HG02571 (cell line): ENCODE measurements around the gene RBM4.

ENCODE experiments used
- ATAC-seq: cut with Tn5 transposase; IDR thresholded peaks from one replicate; pipeline ENCODE4 v1.9.1; 2021; ENCODE audit warnings: mild to moderate bottlenecking, moderate library complexity; ENCODE audit not compliant: unreplicated experiment

RBM4 gene

DNA sequence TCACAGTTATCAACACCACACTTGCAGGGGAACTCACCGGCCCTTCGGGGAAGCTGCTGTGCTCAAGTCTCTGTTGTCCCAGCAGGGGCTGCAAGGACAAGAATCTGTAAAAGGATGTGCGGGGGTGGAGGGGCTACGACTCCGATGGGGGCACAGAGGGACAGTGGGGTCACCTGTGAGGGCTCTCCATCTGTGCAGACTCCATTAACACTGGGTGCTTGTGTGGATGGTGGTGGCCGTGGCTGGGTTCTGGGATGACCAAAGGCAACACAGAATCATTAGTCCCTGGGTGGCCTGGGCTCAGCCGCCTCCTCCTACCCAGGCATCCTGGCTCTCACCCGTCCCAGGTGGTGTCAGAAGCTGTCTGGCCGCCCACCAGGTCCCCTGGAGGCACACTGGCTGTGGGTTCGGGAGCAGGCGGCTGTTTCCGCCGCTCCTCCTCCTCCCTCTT lies 49.4 kb downstream of the RBM4 start:
- no peak for ATAC-seq

DNA sequence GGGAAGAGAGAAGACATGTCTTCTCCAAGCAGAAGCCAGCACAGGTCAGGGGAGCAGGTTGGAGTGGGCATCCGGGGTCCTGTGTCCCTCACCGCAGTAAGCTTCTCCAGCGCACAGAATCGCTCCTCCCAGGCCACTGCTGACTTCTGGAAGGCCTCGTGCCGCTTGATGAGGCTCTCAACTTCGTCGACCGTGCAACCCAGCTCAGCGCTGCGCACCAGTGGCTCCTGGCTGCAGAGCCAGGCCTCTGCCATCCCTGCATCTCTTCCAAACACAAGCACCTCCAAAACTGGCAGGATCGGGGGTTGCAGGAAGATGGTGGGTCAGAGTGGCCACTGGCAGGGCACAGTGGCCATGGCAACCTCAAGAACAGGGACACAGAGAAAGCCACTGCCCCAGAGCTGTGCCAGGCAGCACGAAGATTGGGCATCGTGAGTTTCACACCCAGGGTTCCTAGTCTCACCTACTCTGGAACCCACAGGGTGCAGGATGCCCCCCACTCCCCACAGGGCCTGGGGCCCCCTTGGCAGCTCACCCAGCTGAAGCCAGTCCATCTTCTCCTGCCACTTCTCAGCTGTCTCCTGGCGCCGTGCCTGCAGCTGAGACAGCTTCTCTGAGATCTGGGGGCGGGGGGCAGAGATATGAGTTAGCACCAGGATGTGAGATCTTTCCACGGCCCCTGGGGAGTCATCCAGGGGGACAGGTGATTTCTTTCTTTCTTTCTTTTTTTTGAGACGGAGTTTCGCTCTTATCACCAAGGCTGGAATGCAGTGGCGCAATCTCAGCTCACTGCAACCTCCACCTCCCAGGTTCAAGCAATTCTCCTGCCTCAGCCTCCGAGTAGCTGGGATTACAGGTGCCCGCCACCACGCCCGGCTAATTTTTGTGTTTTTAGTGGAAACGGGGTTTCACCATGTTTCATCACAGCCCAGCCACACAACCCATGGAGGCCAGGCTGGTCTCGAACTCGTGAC lies 50.3 kb downstream of the RBM4 start:
- no peak for ATAC-seq

DNA sequence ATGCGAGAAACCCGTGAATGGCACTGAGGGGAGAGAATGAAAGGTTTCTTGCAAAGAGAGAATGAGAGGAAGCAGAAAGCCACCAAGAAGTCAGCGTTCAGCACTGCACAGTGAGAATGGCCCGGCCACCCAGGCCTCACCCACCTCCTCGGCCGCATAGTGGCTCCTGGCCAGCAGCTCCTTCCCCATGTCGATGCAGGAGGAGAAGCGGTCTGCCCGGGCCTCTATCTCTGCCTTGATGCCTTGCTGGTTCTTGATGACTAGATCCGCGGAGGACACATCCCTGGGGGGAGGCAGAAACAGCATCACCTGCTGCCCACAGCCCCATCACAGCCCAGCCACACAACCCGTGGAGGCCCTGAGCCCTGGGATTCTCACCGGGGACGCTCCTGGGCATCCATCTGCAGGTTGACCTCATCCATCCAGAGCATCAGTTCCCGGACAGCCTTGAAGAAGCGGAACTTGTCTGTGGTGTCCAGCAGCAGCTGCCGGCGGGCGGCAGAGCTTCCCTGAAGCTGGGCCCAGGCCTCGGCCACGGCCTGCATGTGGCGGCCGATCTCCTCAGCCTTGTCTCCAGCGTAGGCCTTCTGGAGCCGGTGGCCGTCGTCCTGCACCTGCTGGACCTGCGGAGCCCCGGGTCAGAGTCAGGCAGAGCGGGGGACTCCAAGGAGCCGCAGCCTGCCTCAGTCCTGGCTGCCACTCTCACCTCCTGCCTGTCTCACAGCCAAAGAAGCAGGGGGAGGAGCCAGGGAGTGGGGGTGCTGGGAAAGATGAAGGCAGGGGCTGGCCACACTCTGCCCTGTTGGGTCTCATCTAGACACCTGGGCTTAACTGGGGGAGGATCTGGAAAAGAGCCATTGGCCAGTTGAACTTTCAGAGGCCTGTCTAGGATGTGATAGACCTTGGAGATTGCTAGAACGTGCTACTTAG lies 51.4 kb downstream of the RBM4 start:
- no peak for ATAC-seq

DNA sequence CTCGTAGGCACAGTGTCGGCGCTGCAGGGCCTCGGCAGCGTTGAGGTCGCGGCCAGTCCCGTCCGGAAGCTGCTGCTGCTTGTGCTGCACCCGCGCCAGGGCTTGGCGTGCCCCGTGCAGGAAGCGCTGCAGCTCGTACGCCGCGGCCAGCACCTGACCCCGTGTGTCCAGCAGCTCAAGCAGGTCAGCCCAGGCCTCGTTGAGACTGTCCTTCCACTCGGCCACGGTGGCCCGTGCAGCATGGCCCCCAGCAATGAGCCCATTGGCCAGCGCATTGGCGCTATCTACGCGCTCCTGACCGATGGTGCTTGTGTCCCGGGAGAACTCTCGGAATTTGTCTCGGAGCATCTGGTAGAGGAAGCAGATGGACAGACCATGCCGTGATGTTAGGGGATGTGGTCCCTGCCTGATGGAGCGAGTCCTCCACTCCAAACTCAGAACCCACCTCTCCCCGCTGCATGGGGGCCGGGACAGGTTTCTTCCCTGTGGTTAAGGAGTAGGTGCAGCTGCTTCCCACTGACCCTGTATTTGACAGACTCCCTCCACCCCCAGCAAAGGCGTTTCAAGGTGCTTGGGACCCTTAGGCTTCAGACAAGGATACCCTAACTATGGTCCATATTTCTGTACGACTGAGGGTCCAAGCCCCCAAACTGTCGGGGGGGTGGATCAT lies 52.9 kb downstream of the RBM4 start:
- ATAC-seq = no peak

DNA sequence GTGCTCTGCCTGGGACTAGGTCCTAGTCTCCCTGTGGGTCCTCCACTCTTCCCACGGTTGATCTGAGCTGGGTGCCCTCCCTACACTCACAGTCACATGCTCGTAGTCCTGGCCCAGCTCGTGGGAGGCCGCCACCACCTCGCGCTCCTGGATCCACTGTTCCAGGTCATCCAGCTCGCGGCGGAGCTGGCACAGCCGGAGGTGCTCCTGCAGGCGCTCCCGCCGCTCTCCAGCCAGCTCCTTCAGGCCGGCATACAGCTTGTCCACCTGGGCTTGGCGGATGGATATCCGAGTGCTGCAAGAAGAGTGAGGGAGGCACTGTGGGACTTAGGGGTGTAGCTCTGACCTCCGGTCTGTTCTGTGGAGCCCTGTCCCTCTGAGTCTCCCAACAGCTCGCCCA lies 53.9 kb downstream of the RBM4 start:
- ATAC-seq = no peak

DNA sequence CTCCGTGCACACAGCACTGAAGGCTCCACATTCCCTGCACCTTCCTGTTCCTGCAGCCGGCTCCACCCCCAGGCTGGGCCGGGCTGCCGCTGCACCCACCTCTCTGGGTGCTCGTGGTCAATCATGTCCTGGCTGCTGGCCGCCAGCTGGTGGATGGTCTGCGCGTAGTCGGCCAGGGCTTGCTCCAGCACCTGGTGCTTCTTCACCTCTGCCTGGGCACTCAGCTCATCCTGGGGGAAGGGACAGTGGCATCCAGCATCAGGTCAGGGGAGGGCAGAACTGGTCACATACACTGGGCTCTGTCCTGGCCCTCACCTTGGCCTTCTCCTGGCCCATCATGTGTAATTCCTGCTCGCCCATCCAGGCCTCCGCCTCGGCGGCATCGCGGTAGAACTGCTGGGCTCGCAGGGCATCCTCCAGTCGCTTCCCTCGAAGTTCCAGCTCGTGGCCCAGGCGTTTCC lies 54.4 kb downstream of the RBM4 start:
- ATAC-seq = no peak

DNA sequence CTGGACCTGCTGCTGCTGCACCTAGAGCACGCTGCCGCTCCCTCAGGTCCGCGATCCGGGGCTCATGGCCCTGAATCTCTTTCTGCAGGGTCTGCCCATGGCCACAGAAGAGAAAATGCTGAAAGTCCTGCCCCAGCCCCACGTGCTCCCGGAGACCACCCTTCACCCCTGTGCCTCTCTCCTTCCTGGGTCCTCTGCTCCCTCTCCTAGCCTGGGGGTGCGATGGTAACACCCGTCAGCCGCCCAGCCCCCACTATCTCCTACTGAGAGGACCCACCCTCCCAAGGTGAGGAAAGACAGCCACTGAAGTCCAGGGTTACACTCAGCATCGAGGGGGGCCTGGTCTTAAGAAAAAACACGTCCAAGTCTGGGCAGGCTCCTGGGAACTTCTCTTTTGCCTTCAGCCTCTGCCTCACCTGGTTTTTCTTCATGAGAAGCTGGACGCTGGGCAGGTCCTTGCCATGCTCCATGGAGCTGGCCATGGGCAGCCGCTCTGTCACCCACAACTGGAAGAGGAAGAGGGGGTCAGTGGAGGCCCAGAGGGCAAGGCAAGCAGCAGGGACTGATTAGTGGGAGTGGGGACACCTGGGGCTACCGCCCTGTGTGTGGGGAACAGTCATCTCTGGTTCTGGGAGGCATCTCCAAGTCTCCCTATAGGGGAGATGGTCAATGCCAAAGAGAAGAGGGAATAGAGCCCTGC lies 55.0 kb downstream of the RBM4 start:
- ATAC-seq = no peak

DNA sequence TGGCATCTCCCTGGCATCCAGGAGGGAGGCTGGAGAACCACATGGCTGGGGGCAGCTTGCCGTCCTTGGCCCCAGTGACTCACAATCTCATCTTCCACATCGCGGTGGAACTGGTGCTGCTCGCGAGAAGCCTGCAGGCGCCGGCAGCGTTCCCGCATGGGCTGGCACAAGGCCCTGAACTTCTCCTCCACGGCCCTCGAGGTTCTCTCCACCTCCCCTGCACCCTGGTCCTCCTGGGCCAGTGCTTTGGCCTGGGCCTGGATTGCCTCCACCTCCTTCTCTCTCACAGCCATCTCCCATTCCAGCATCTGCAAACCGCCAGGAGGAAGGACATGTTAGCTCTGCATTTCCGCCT lies 55.5 kb downstream of the RBM4 start:
- ATAC-seq = no peak

DNA sequence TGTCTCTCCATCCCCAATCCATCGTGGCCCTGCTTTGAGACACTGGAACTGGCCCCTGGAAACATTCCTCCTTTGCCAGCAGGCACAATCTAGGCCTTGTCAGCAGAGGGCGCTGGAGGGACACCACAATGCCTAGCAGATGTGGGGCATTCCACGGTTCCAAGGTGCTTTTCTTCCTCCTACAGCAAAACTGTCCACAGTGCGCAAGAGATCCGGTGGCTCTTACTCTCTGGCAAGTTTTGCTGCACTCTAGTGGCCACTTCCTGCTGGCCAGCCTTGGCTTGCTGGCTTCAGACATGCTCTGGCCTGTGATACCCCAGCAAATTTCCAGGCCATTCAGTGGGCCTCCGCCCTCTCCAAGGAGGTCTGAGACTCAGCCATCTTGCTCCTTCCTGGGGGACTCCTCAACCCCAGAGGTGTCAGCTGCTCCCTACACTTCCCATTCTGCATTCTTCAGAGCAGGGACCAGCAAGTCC lies 56.3 kb downstream of the RBM4 start:
- no peak for ATAC-seq
